CD4-positive, alpha-beta T cell treated with Interferon gamma for 1 hour (primary cell): Measurements from ENCODE around the gene CCT6A.
A peak's percentile ranks its signal among the peaks of the same experiment; 100 is the strongest.
"Not testable (repeated sequence)": the region's sequence is repeated elsewhere in the genome, so short reads cannot be mapped to it uniquely, and the experiment has no call there.

Source experiments
- DNase-seq: peaks from one replicate; pipeline ENCODE4 v3.0.0-alpha.2; 2020

Gene CCT6A

DNA sequence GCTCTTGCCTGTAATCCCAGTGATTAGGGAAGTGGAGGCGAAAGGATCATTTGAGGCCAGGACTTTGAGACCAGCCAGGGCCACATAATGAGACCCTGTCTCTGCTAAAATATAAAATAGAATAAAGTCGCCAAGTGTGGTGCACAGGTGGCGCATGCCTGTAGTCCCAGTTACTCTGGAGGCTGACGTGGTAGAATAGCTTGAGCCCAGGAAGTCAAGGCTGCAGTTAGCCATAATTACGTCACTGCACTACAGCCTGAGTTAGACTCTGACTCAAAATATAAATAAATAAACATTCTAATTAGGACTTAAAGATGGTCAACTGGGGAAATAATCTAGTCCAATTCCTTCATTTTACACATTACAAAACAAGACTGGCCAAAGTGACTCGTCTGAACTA lies 53.9 kb downstream of the CCT6A start:
- DNase-seq = peak; percentile 47

DNA sequence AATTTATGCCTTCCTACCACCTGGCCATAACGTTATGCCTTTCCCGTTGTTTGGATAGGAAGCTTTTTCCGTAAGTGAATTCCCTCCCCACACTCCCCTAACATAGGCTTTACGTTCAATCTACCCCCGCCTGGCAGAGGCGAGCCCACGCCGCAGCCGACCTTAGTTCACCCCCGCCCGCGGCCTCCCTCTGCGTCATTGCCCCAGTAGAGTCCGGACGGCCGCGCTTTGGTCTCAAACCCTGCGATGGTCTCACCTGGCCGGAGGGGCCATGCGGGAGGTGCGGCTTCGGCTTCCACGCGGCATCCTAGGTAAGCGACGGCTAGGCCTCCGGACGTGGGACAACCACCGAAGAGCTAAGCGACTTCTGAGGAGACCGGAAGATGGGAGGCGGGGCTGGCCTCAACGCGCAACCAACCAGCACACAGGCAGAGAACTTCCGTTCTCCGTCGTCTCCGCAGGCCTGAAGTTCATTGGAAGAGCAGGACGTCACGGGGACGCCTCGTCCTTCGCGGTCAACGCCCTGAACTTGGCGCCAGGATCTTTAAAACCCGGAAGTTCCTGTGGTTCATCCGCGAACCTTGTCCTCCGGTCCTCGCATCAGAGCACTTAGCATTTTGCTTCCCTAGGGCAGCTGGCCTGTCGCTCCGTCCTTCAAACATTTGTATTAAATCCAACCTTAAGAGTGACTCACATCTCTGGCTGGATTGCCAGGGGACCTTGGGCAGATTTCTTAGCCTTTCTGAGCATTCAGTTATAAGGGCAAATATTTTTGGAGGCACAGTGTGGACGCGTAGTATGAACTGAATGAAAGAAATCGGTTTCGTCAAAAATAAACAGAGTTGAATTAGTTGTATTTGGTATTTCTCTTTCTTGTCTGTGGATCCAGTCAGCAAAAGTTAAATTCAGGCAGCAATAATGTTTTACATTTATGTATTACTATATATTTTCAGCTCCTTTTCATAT lies 54.8 kb downstream of the CCT6A start, which contains the start of gene CHCHD2:
Gene CHCHD2, minus strand, starts transcription at position 369 of the 966 bp plus-strand sequence. Its CDS starts 63 bp downstream, at position 306.
- DNase-seq = peak; percentile 97

DNA sequence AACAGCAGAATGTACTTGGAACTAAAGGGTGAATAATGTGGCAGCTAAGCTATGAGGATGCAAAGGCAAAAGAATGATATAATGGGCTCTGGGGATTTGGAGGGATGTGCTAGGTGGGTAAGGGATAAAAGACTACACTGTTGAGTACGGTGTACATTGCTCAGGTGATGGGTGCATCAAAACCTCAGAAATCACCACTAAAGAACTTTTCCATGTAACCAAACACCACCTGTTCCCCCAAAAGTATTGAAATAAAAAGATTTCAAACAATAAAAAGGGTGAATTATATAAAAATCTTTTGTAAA lies 56.3 kb downstream of the CCT6A start:
- no peak for DNase-seq

DNA sequence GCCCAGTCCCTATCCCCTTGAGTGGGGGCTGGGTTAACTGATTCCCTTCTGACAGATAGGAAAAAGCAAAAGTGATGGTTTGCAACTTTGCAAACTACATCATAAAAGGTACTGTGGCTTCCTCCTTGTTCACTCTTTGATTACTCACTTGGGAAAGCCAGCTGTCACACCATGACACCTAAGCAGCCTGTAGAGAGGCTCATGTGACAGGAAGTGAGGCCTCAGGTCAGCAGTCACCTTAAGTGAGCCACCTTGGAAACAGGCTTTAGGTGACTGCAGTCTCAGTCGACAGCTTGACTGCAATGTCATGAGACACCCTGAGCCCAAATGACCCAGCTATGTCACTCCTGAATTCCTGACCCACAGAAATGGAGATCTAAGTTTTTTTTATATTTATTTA lies 59.0 kb downstream of the CCT6A start:
- DNase-seq = no peak

DNA sequence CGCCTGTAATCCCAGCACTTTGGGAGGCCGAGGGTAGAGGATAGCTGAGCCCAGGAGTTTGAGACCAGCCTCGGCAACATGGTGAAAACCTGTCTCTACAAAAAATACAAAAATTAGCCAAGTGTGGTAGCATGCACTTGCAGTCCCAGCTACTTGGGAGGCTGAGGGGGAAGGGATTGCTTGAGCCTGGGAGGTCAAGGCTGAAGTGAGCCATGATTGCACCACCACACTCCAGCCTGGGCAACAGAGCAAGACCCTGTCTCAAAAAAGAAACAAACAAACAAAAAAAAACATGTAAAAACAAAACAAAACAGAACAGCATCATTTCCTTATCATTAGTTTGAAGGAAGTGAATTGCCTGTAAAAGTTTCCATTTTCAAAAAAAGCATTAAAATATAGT lies 60.7 kb downstream of the CCT6A start:
- not testable (repeated sequence) for DNase-seq
